Transverse colon (tissue), 4 donors: ENCODE measurements around the gene IRF4.

Experiments used
- CTCF ChIP-seq, 5 experiments: fragments of 200-600 bp in 3 of 5; fragments of 450-650 bp in 2 of 5; sonication (generic) in 3 of 5; IDR thresholded peaks; 1 replicate in 2 of 5; 2 replicates in 3 of 5; pipeline ENCODE4 v1.5.1; 2016 to 2017; ENCODE audit warnings: antibody characterized with exemption in 5 of 5, inconsistent platforms in 3 of 5, mild to moderate bottlenecking in 2 of 5, moderate library complexity in 1 of 5
- EP300 ChIP-seq: sonication (generic); formaldehyde crosslinking; IDR thresholded peaks from one replicate; pipeline ENCODE4 v1.6.1; 2017; ENCODE audit warnings: antibody characterized with exemption, low read depth
- POLR2A ChIP-seq: fragments of 450-650 bp; IDR thresholded peaks from one replicate; pipeline ENCODE4 v1.6.1; 2016; ENCODE audit warnings: antibody characterized with exemption, mild to moderate bottlenecking, moderate library complexity
- POLR2AphosphoS5 ChIP-seq, 3 donors: sonication (generic); formaldehyde crosslinking; IDR thresholded peaks; one replicate each; pipeline ENCODE4 v1.6.1; 2016; ENCODE audit warnings: antibody characterized with exemption in 3 of 3

- TF ChIP-seq CTCF (IDR thresholded peaks at IDR 0.05) (no peak), POLR2AphosphoS5 (IDR thresholded peaks at IDR 0.05) (no peak), POLR2A (no peak), EP300 (no peak)
Observed at GRCh38 chr6:401994-402640, 10.6 kb downstream of the IRF4 start.
